Endodermal cell (in vitro differentiated cells): ENCODE data around the gene TNFAIP6. TPM values are rescaled to one million over a fixed set of nuclear protein-coding genes. Genes with fewer than 3 reads are reported as not detected.

Experiments
- DNase-seq: peaks from one replicate; pipeline ENCODE4 v3.0.0-alpha.2; 2017
- H3K27ac ChIP-seq: 2 replicates; pipeline ENCODE4 v1.5.1; 2013; ENCODE audit warnings: mild to moderate bottlenecking, low read depth, low read length, moderate library complexity
- H3K27me3 ChIP-seq: 2 replicates; pipeline ENCODE4 v1.6.1; 2013; ENCODE audit warnings: mild to moderate bottlenecking, low read length, moderate library complexity; ENCODE audit not compliant: insufficient read depth, control insufficient read depth, poor library complexity, severe bottlenecking
- H3K36me3 ChIP-seq: 2 replicates; pipeline ENCODE4 v1.7.0; 2013; ENCODE audit warnings: mild to moderate bottlenecking, low read length, moderate library complexity; ENCODE audit not compliant: control insufficient read depth, insufficient read depth
- H3K4me1 ChIP-seq: one replicate; pipeline ENCODE4 v1.7.0; 2013; ENCODE audit warnings: low read length; ENCODE audit not compliant: control insufficient read depth, insufficient read depth
- H3K4me3 ChIP-seq: 2 replicates; pipeline ENCODE4 v1.5.1; 2013; ENCODE audit warnings: mild to moderate bottlenecking, low read length, moderate library complexity
- H3K9ac ChIP-seq: 2 replicates; pipeline ENCODE4 v1.6.1; 2013; ENCODE audit warnings: mild to moderate bottlenecking, low read length, moderate library complexity; ENCODE audit not compliant: poor library complexity, severe bottlenecking; ENCODE audit errors: extremely low read depth
- H3K9me3 ChIP-seq: 2 replicates; pipeline ENCODE4 v1.6.1; 2013; ENCODE audit warnings: mild to moderate bottlenecking, low read length, moderate library complexity; ENCODE audit not compliant: control insufficient read depth
- H3K27ac Mint-ChIP-seq: 2 replicates; pipeline ENCODE4 v1.8.0; 2020; ENCODE audit warnings: mixed read lengths
- H3K27me3 Mint-ChIP-seq: 2 replicates; pipeline ENCODE4 v1.8.0; 2021; ENCODE audit warnings: mild to moderate bottlenecking, mixed read lengths; ENCODE audit not compliant: insufficient read depth
- H3K36me3 Mint-ChIP-seq: 2 replicates; pipeline ENCODE4 v1.8.0; 2020; ENCODE audit warnings: low read depth, mixed read lengths
- H3K4me1 Mint-ChIP-seq: 2 replicates; pipeline ENCODE4 v1.8.0; 2020; ENCODE audit warnings: mixed read lengths
- H3K4me3 Mint-ChIP-seq: 2 replicates; pipeline ENCODE4 v1.8.0; 2020; ENCODE audit warnings: mild to moderate bottlenecking, moderate library complexity, mixed read lengths
- H3K9me3 Mint-ChIP-seq: 2 replicates; pipeline ENCODE4 v1.8.0; 2020; ENCODE audit warnings: mild to moderate bottlenecking, mixed read lengths
- WGBS, 2 experiments: methylation state at CpG; one replicate each; pipeline versions ENCODE4 v1.1.5 to v1.1.7; 2013; ENCODE audit warnings: missing lambda C conversion rate in 2 of 2, mixed read lengths in 1 of 2; ENCODE audit not compliant: insufficient coverage in 1 of 2, insufficient read length in 1 of 2; 5-methylcytosine and 5-hydroxymethylcytosine counted together
- total RNA-seq, 2 donors: library from RNA; stranded (reverse); fragmentation: NEBNext Ultra II Directional in 1 of 2; extraction: Animal tissue kit (Norgen Biotek cat#: 25700) in 1 of 2; gene quantifications; 2 replicates in 1 of 2; 3 replicates in 1 of 2; pipeline ENCODE4 v1.2.1, GENCODE V29; 2021
- TF ChIP-seq, protein P1 (sequence below): fragments of 200-600 bp; sonication (generic); conservative IDR thresholded peaks from 2 replicates; pipeline ENCODE4 v1.5.0; 2021; ENCODE audit warnings: antibody characterized with exemption, mild to moderate bottlenecking

Gene TNFAIP6
- total RNA-seq, 2 donors from 2014 or later = not detected

DNA sequence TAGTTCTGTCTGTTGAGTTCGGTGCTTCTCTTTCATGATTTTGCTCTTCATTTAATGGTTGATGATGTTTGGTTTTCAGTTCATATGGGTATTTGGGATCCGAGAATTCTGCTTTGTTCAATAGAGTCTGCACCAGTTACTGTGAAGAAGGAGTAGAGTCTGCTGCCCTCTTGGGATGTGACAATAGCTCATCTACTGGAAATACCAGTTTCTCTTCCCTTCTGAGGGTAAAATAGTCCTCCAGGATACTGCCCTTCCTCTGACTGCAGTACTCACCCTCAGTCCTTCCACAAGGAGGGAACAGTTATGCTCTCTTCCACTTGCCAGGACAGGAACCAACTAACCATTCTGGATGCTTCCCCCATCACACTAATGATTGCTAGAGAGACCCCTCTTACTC lies 12.5 kb upstream of the TNFAIP6 start:
- Mint-ChIP-seq H3K4me3 (no peak overlapping the region), H3K36me3 (no peaks in the 10 kb centered on the region), H3K9me3 (peaks cover 18% of the 10 kb centered on the region), H3K27me3 (no peaks in the 10 kb centered on the region), H3K4me1 (peaks cover 10% of the 10 kb centered on the region), H3K27ac (no peak overlapping the region)
- Histone ChIP-seq H3K36me3 (no peaks in the 10 kb centered on the region), H3K9me3 (peaks cover 12% of the 10 kb centered on the region), H3K27me3 (no peaks in the 10 kb centered on the region), H3K4me3 (no peak overlapping the region), H3K4me1 (peaks cover 3% of the 10 kb centered on the region), H3K9ac (no peak overlapping the region), H3K27ac (no peak overlapping the region)
- DNase-seq = no peak
- WGBS, 2 experiments = 92 to 100% methylated on average over 1 to 2 of the region's 2 CpGs
- TF ChIP-seq, protein P1, sequence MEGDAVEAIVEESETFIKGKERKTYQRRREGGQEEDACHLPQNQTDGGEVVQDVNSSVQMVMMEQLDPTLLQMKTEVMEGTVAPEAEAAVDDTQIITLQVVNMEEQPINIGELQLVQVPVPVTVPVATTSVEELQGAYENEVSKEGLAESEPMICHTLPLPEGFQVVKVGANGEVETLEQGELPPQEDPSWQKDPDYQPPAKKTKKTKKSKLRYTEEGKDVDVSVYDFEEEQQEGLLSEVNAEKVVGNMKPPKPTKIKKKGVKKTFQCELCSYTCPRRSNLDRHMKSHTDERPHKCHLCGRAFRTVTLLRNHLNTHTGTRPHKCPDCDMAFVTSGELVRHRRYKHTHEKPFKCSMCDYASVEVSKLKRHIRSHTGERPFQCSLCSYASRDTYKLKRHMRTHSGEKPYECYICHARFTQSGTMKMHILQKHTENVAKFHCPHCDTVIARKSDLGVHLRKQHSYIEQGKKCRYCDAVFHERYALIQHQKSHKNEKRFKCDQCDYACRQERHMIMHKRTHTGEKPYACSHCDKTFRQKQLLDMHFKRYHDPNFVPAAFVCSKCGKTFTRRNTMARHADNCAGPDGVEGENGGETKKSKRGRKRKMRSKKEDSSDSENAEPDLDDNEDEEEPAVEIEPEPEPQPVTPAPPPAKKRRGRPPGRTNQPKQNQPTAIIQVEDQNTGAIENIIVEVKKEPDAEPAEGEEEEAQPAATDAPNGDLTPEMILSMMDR = no peak

DNA sequence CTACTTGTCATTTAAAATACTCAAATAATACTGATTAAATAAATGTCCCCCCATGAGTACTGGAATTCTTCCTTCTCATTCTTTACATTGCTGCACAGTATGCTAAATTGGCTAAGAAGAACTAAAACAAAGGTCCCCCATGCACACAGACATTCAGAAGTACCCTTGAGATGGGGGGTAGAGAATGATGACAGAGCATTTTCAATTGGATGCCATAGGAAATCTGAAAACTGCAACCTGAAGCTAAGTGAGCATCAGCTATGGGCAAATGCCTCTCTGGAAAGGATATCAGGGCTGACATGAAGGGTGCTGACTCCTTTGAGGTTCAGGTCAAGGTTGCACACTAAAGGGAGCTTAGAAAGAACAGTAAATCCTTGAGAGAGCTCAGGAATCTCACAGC lies 10.1 kb upstream of the TNFAIP6 start:
- TF ChIP-seq, protein P1 = no peak
- H3K9me3 Mint-ChIP-seq = peaks cover 4% of the 10 kb centered on the region

DNA sequence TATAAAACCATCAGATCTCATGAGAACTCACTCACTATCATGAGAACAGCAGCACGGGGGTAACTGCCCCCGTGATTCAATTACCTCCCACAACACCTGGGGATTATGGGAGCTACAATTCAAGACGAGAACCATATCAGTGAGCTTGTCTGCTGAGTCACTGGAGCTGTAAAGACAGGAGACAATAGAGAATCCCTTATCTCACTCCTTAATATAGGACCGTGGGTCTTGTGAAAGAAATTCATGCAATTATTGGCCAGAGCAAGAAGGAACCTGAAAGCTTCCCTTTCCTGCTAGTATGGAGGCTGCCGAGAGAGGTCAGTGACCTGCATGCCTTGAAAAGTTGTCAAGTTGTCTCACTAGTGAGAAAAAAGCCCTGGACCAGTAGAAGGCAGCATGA lies 9.5 kb upstream of the TNFAIP6 start:
- H3K4me1 ChIP-seq = peaks cover 3% of the 10 kb centered on the region
- 63 to 65% methylated on average over 2 to 5 of the region's 5 CpGs for WGBS, 2 experiments
- DNase-seq = no peak
- H3K27me3 Mint-ChIP-seq = no peaks in the 10 kb centered on the region
- peaks cover 10% of the 10 kb centered on the region for H3K4me1 Mint-ChIP-seq
- no peak overlapping the region for H3K27ac ChIP-seq
- peaks cover 3% of the 10 kb centered on the region for H3K9me3 Mint-ChIP-seq
- H3K9me3 ChIP-seq = no peaks in the 10 kb centered on the region
- H3K4me3 Mint-ChIP-seq = no peak overlapping the region
- no peaks in the 10 kb centered on the region for H3K27me3 ChIP-seq
- no peak overlapping the region for H3K9ac ChIP-seq
- TF ChIP-seq, protein P1 = no peak
- H3K36me3 ChIP-seq = no peaks in the 10 kb centered on the region
- H3K36me3 Mint-ChIP-seq = no peaks in the 10 kb centered on the region
- peak overlapping the region; percentile 3 for H3K27ac Mint-ChIP-seq
- H3K4me3 ChIP-seq = no peak overlapping the region

More for the DNA sequence above, 10.1 kb upstream of the TNFAIP6 start:
- Mint-ChIP-seq H3K27me3 (no peaks in the 10 kb centered on the region), H3K36me3 (no peaks in the 10 kb centered on the region), H3K27ac (peak overlapping the region; percentile 3), H3K4me3 (no peak overlapping the region), H3K4me1 (peaks cover 10% of the 10 kb centered on the region)
- peaks cover 3% of the 10 kb centered on the region for H3K4me1 ChIP-seq
- no peak for DNase-seq
- H3K36me3 ChIP-seq = no peaks in the 10 kb centered on the region
- H3K27me3 ChIP-seq = no peaks in the 10 kb centered on the region
- no peak overlapping the region for H3K27ac ChIP-seq
- no peaks in the 10 kb centered on the region for H3K9me3 ChIP-seq
- no peak overlapping the region for H3K4me3 ChIP-seq
- H3K9ac ChIP-seq = no peak overlapping the region
